ENCODE data around the gene LRRC27. TPM values are rescaled to one million over a fixed set of nuclear protein-coding genes. Genes with fewer than 3 reads are reported as not detected.

The LRRC27 gene
- total RNA-seq, 4 donors from 2014 or later, result 0.59 to 32.6 (median 15.3) TPM

DNA sequence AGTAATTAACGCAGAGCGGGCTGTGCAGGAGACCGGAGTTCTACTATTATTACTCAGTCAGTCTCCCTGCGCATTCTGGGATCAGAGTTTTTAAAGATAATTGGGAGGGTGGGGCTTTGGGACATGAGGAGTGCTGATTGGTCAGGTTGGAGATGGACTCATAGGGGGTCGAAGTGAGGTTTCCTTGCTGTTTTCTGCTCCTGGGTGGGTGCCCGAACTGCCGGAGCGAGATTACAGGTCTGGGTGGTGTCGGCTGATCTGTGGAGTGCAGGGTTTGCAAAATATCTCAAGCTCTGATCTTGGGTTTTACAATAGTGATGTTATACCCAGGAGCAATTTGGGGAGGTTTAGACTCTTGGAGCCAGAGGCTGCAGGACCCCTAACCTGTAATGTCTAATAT, 3.9 kb upstream of the LRRC27 start:
- H3K27me3 ChIP-seq, result no peaks in the 10 kb centered on the region
- H3K4me1 ChIP-seq, result no peaks in the 10 kb centered on the region
- no peak overlapping the region for H3K4me3 ChIP-seq
- no peak for DNase-seq
- H3K36me3 ChIP-seq, result no peaks in the 10 kb centered on the region
- TF ChIP-seq POLR2A (IDR thresholded peaks at IDR 0.05), result no peak
- TF ChIP-seq CTCF (IDR thresholded peaks at IDR 0.05), result no peak
- no peaks in the 10 kb centered on the region for H3K9me3 ChIP-seq
- no peak overlapping the region for H3K27ac ChIP-seq
- intact Hi-C loops (cut with DNase I; ENCODE audit: low total_unique reads), result no loop called here

- TF ChIP-seq POLR2A (IDR thresholded peaks at IDR 0.05) (no peak), CTCF (IDR thresholded peaks at IDR 0.05) (no peak)
- no peaks in the 10 kb centered on the region for H3K9me3 ChIP-seq
- H3K27me3 ChIP-seq, result no peaks in the 10 kb centered on the region
- H3K4me1 ChIP-seq, result no peaks in the 10 kb centered on the region
- H3K36me3 ChIP-seq, result no peaks in the 10 kb centered on the region
- intact Hi-C loops (cut with DNase I; ENCODE audit: low total_unique reads), result no loop called here
- no peak overlapping the region for H3K27ac ChIP-seq
- H3K4me3 ChIP-seq, result no peak overlapping the region
- no peak for DNase-seq
Measured at GRCh38 chr10:132328738-132329137, 3.3 kb upstream of the LRRC27 start.

- Histone ChIP-seq H3K4me3 (no peak overlapping the region), H3K27ac (no peak overlapping the region), H3K9me3 (no peaks in the 10 kb centered on the region), H3K4me1 (no peaks in the 10 kb centered on the region), H3K27me3 (no peaks in the 10 kb centered on the region), H3K36me3 (no peaks in the 10 kb centered on the region)
- intact Hi-C loops (cut with DNase I; ENCODE audit: low total_unique reads), result no loop called here
- TF ChIP-seq CTCF (IDR thresholded peaks at IDR 0.05) (no peak), POLR2A (IDR thresholded peaks at IDR 0.05) (no peak)
- DNase-seq, result no peak
Measured at GRCh38 chr10:132329565-132330485, 2.2 kb upstream of the LRRC27 start.

GRCh38 chr10:132330486-132330833, 1.5 kb upstream of the LRRC27 start:
- TF ChIP-seq CTCF (IDR thresholded peaks at IDR 0.05) (no peak), POLR2A (IDR thresholded peaks at IDR 0.05) (no peak)
- no peak overlapping the region for H3K27ac ChIP-seq

GRCh38 chr10:132332433-132332754, 401 bp downstream of the LRRC27 start:
- Histone ChIP-seq H3K4me1 (no peaks in the 10 kb centered on the region), H3K27me3 (no peaks in the 10 kb centered on the region), H3K36me3 (no peaks in the 10 kb centered on the region), H3K9me3 (no peaks in the 10 kb centered on the region), H3K4me3 (peak overlapping the region; percentile 72 to 83), H3K27ac (peak overlapping the region in 1 of 2 donors; percentile 84)
- intact Hi-C loops (cut with DNase I; ENCODE audit: low total_unique reads), result no loop called here
- no peak for DNase-seq
- no peak for TF ChIP-seq CTCF (IDR thresholded peaks at IDR 0.05)
- TF ChIP-seq POLR2A (IDR thresholded peaks at IDR 0.05), result no peak

More at GRCh38 chr10:132330486-132330833, 1.5 kb upstream of the LRRC27 start:
- DNase-seq, result no peak
- Histone ChIP-seq H3K4me3 (peak overlapping the region in 1 of 2 donors; percentile 9), H3K27me3 (no peaks in the 10 kb centered on the region), H3K36me3 (no peaks in the 10 kb centered on the region), H3K4me1 (no peaks in the 10 kb centered on the region), H3K9me3 (no peaks in the 10 kb centered on the region)
- intact Hi-C loops (cut with DNase I; ENCODE audit: low total_unique reads), result no loop called here
